Mucosa of descending colon (tissue), 3 donors: ENCODE measurements around the gene RELA. TPM values are rescaled to one million over a fixed set of nuclear protein-coding genes. Genes with fewer than 3 reads are reported as not detected.

Experiments
- ATAC-seq: fragments of 200-7000 bp; cut with Tn5 transposase; one replicate; pipeline ENCODE4 v1.9.1; 2020; ENCODE audit warnings: mild to moderate bottlenecking, moderate library complexity
- DNase-seq, 3 donors: peaks; one replicate each; pipeline ENCODE4 v3.0.0-alpha.2; 2020
- H3K36me3 ChIP-seq: fragments of 200-600 bp; one replicate; pipeline ENCODE4 v1.8.0; 2021; ENCODE audit warnings: low read depth, mild to moderate bottlenecking
- H3K4me1 ChIP-seq: fragments of 200-600 bp; one replicate; pipeline ENCODE4 v1.8.0; 2021; ENCODE audit warnings: low read depth, mild to moderate bottlenecking
- H3K4me3 ChIP-seq: fragments of 200-600 bp; one replicate; pipeline ENCODE4 v1.8.0; 2021; ENCODE audit warnings: mild to moderate bottlenecking
- H3K9me3 ChIP-seq: fragments of 200-600 bp; one replicate; pipeline ENCODE4 v1.8.0; 2021; ENCODE audit warnings: mild to moderate bottlenecking
- intact Hi-C, 2 donors: fragments of 100-400 bp; cut with DNase I in 1 of 2; cut with micrococcal nuclease in 1 of 2; formaldehyde crosslinking; loops; one replicate each; pipeline versions ENCODE4 v1.11.0 to v1.11.1; 2022; cut with DNase I, micrococcal nuclease
- total RNA-seq, 3 donors: library from RNA; stranded (reverse); fragmentation: NEBNext Ultra II Directional in 2 of 3; extraction: Animal tissue kit (Norgen Biotek cat#: 25700) in 2 of 3; gene quantifications; one replicate each; pipeline versions ENCODE4 v1.2.1 to v1.2.4, GENCODE V29; 2021 to 2023
- TF ChIP-seq, protein P1 (sequence below): fragments of 200-600 bp; IDR thresholded peaks from one replicate; pipeline ENCODE4 v1.8.0; 2022; ENCODE audit warnings: antibody characterized with exemption, mild to moderate bottlenecking
- donor health status: DM: no; HTN: no; CAD: no; lungs with moderate emphysema.
- donor health status: DM: no; HTN: no; CAD: no.
- donor health status: DM: no; HTN: yes; CAD: no.

RELA gene
- total RNA-seq, 3 donors from 2014 or later, result 69.1 to 89.6 (median 71.0) TPM

DNA sequence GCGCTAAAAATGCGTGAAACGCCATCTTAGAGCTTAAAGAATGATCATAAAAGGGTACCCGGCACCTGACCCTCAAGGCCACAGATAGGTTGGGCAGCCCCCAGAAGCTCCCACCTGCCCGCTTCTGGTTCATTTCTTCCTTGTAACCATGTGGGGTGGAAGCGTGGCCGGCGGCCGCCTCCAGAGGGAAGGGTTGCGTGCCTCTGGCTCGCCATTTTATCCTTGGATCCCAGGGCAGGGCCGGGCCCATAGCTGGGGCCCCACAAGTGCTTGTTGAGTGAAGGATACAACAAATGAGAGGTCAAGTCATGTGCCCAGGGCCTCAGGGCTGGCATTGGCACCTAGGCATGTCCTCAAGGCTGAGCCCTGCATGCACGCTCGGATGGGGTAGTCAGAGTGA is 41.3 kb downstream of the RELA start:
- DNase-seq, result no peak
- ATAC-seq, result no peak
- peaks cover 12% of the 10 kb centered on the region for H3K4me1 ChIP-seq
- intact Hi-C loops, result no loop called here
- no peaks in the 10 kb centered on the region for H3K9me3 ChIP-seq
- H3K36me3 ChIP-seq, result no peaks in the 10 kb centered on the region
- H3K4me3 ChIP-seq, result no peak overlapping the region
- TF ChIP-seq, protein P1, sequence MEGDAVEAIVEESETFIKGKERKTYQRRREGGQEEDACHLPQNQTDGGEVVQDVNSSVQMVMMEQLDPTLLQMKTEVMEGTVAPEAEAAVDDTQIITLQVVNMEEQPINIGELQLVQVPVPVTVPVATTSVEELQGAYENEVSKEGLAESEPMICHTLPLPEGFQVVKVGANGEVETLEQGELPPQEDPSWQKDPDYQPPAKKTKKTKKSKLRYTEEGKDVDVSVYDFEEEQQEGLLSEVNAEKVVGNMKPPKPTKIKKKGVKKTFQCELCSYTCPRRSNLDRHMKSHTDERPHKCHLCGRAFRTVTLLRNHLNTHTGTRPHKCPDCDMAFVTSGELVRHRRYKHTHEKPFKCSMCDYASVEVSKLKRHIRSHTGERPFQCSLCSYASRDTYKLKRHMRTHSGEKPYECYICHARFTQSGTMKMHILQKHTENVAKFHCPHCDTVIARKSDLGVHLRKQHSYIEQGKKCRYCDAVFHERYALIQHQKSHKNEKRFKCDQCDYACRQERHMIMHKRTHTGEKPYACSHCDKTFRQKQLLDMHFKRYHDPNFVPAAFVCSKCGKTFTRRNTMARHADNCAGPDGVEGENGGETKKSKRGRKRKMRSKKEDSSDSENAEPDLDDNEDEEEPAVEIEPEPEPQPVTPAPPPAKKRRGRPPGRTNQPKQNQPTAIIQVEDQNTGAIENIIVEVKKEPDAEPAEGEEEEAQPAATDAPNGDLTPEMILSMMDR, result no peak

GRCh38 chr11:65620666-65621065 is 42.0 kb downstream of the RELA start:
- intact Hi-C loops, result no loop called here
- ATAC-seq (no peak), DNase-seq (no peak)

GRCh38 chr11:65619281-65619928 is 43.3 kb downstream of the RELA start:
- ATAC-seq (no peak), DNase-seq (no peak)
- no peak overlapping the region for H3K4me3 ChIP-seq
- intact Hi-C loops, result no loop called here
- peaks cover 6% of the 10 kb centered on the region for H3K36me3 ChIP-seq
- peaks cover 13% of the 10 kb centered on the region for H3K4me1 ChIP-seq
- no peaks in the 10 kb centered on the region for H3K9me3 ChIP-seq
- TF ChIP-seq, protein P1, result no peak

More at GRCh38 chr11:65620666-65621065, 42.0 kb downstream of the RELA start:
- Histone ChIP-seq H3K4me1 (peaks cover 13% of the 10 kb centered on the region), H3K4me3 (no peak overlapping the region), H3K36me3 (peaks cover under 1% of the 10 kb centered on the region), H3K9me3 (no peaks in the 10 kb centered on the region)
- TF ChIP-seq, protein P1, result no peak

DNA sequence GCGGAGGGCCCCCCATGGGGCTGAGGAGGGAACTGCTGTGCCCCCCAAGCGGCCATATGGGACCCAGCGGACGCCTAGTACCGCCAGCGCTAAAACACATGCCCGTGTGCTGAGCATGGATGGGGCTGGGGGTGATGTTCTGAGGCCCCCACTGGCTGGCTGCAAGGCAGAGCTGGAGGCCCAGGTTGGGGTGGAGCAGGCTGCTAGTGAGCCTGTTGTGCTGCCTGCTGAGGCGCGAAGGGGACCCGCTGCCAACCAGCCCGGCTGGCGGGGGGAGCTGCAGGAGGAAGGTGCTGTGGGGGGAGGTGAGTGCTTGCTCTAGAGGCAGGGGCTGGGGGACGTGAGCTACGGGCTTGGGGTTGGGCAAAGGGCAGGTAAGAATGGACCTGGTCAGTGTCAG is 44.0 kb downstream of the RELA start:
- Histone ChIP-seq H3K4me3 (no peak overlapping the region), H3K9me3 (no peaks in the 10 kb centered on the region), H3K4me1 (peaks cover 13% of the 10 kb centered on the region), H3K36me3 (peaks cover 9% of the 10 kb centered on the region)
- intact Hi-C loops, result no loop called here
- ATAC-seq (no peak), DNase-seq (no peak)
- TF ChIP-seq, protein P1, result no peak

DNA sequence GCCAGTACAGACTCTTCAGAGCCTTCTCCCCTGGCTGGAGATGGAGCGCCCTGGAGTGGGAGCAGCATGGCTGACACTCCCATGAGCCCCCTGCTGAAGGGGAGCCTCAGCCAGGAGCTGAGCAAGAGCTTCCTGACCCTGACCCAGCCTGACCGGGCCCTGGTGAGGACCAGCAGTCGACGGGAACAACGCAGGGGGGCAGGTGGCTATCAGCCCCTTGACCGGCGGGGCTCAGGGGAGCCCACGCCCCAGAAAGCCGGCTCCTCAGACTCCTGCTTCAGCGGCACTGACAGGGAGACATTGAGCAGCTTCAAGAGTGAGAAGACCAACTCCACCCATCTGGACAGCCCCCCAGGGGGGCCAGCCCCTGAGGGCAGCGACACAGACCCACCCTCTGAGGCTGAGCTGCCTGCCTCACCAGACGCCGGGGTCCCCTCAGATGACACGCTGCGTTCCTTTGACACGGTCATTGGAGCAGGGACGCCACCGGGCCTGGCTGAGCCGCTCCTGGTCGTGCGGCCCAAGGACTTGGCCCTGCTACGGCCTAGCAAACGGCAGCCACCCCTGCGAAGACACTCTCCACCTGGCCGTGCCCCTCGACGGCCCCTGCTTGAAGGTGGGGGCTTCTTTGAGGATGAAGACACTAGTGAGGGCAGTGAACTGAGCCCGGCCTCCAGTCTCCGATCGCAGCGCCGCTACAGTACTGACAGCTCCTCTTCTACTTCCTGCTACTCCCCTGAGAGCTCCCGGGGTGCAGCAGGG is 44.5 kb downstream of the RELA start:
- intact Hi-C loops, result no loop called here

More for the DNA sequence above, 44.5 kb downstream of the RELA start:
- DNase-seq, result no peak
- peaks cover 14% of the 10 kb centered on the region for H3K4me1 ChIP-seq
- ATAC-seq, result no peak
- H3K36me3 ChIP-seq, result peaks cover 9% of the 10 kb centered on the region
- H3K9me3 ChIP-seq, result no peaks in the 10 kb centered on the region
- TF ChIP-seq, protein P1, result no peak
- H3K4me3 ChIP-seq, result no peak overlapping the region
